GM10847 (cell line): ENCODE results near the gene HECW1.

Source experiments
- POLR2A ChIP-seq: IDR thresholded peaks from 2 replicates; pipeline ENCODE4 v1.6.1; 2011; ENCODE audit not compliant: insufficient read length; ENCODE audit errors: extremely low read depth

The HECW1 gene

DNA sequence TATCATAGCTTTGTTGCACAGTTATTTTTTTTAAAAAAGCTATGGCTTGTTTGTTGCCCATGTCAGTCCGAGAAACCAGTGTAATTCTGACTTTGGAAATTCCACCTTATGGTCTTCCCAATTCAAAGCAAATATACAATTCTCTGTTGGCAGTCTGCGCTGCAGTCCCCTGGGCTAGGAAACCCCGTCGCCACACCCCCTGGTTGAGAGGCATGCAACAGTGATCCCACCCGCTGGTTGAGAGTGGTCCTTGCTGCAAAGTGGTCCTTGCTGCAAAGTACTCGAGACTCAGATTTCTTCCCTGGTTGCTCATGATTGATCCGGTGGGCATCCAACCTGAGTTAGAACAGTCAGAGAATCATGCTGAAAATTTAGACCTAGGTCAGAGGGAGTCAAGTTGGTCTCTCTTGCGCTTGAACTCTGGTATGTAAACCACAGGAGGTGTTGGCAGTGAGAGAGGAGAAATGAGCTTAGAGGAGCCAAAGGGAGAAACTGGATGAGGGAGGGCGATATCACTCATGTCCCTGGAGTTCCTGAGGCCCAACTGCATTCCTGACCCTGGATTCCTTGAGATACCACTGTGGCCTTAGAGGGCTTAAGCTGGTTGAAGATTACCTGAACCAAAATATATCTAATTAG lies 425.4 kb downstream of the HECW1 start:
- TF ChIP-seq POLR2A = no peak

DNA sequence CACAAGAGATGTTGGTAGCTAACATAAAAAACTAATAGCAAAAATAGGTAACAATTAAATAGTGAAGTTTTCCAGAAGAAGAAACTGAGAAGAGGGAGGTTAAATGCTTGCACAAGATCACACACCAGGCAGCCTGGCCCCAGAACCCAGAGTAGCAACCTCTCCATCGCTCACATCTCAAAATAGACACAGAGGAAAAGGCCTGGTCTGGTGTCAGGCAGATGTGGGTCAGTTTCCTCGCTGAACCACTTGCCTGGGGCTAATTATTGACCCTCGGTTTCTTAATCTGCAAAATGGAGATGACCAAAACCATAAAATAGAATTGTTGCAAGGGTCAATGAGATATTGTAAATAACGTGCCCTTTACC lies 425.9 kb downstream of the HECW1 start:
- TF ChIP-seq POLR2A = no peak

DNA sequence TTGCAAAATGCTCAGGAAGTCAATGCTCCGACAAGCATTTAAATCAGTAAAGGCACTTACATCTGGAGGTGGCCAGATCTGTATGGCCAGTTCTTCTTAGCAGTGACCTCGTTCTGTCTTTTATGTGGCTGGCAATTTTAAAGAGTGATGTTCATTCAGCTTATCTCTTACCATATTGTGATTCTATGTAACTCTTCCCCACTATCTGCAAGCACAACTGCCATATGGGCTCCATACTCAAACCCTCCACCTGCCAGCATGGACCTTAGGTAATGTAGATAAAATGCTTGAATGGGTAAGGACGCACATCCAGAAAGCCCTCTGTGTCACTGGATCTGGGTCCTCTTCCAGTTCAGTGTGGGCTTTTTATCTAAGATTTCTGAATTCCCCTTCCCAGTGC lies 428.0 kb downstream of the HECW1 start:
- TF ChIP-seq POLR2A = no peak

DNA sequence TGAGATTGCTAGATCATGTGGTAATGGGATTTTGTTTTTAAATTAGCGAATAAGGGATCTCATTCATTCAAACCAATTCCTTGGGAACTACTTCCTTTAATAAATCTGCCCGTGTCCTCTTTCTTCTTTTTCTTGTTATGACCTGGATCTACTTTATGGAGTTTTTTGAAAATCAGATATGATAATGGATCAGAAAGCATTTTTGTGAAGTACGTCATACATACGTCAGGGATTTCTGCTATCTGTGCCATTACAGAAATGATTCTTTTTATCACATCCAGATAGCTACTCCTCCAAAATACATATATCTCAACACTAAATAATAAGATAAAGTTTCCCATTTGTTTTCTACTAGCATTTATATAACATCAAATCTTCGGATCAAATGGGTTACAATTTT lies 430.3 kb downstream of the HECW1 start:
- TF ChIP-seq POLR2A = no peak

DNA sequence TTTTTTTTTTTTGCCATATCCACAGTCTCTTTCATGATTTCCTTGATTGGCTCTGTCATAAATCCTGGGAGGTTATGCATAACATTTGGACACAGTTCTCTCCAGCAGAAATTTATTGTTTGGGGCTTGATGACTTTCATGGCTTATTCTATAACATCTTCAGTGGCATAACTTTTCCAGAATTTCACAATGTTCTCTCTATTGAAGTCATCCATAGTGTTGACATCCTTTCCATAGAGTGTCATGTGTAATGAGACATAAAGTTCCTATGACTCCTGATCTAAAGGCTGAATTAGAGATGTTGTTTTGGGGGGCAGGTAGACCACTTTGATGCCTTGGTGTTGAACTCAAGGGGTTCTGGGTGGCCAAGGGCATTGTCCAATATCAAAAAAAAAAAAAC lies 433.8 kb downstream of the HECW1 start:
- no peak for TF ChIP-seq POLR2A

DNA sequence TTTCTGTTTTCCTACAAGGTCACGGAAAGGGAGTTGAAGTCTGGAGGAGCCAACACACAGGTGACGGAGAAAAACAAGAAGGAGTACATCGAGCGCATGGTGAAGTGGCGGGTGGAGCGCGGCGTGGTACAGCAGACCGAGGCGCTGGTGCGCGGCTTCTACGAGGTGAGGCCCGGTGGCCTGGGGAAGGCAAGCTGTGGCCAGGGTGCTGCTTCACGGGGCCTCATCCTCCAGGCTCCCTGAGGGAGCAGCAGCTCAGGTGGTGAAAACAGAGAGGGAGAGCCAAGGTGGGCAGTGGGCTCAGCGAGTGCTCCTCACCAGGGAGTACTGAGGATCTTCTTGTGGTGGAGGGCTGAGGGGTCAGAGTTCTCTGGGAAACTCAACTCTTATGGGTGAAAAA lies 438.0 kb downstream of the HECW1 start:
- no peak for TF ChIP-seq POLR2A

DNA sequence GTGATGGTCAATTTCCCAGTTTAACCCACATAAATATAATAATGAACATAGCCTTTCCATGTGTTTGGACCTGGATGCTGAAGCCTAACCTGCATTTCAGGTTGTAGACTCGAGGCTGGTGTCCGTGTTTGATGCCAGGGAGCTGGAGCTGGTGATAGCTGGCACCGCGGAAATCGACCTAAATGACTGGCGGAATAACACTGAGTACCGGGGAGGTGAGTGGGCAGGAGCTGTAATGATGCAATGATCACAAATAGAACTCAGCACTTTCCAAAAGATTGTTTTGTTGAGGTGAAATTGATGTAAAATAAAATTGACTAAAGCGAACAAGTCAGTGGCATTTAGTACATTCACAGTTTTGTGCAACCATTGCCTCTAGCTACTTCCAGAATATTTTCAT lies 439.7 kb downstream of the HECW1 start:
- no peak for TF ChIP-seq POLR2A

DNA sequence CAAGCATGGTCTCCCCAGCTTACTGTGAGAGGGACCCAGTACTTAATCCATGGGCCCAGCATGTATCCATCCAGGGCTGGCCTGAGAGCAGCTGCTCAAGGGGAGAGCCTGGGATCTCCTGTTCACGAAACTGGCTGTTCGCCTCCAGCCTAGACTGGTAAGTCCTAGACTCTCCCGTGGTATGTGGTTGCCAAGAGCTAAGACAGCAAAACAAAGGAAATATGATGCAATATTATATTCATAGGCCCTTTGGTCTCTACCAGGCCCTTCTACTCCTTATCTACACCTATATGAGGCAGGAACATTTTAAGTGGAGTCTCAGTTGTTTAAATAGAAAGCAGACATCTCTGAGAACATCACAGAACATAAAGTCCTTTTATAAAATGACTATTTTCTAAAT lies 441.6 kb downstream of the HECW1 start:
- TF ChIP-seq POLR2A = no peak

DNA sequence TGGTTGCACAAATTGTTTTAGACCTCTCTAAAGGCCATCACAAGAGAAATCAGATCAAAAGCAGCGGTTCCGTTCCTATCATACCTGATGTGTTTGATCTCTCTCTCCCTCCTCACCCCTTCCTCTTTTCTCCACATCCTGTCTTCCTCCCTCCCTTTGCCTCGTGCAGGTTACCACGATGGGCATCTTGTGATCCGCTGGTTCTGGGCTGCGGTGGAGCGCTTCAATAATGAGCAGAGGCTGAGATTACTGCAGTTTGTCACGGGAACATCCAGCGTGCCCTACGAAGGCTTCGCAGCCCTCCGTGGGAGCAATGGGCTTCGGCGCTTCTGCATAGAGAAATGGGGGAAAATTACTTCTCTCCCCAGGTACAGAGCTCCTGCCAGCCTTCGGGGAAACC lies 442.0 kb downstream of the HECW1 start:
- no peak for TF ChIP-seq POLR2A

DNA sequence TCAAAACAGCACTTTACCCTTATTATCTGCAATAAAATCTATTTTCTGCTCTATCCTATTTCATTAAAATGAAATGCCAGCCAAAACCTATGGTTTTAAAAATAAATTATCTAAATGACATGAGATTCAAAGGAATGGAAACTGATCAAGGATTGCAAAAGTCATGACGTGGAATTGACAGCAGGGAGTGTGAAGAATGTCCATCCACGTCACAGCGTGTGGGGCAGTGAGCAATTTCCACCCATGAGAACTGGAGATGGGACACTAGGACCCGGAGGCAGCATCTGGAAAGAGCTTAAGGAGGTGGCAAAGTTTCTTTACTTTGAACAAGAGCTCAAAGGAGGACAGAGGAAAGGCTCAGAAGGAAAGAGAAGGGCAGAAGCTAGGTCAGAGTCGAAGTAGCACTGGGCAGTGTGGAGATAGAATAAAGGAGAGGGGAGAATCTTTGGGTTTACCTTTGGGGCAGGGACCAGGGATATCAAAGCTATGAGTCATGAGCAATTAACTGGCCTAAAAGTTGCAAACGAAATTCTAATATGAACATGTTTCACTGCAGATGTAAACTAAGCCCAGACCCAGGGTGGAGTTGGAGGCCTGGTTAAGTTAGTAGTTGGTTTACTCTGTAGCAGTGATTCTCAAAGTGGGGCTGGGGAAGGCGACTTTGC lies 445.5 kb downstream of the HECW1 start:
- TF ChIP-seq POLR2A = no peak

DNA sequence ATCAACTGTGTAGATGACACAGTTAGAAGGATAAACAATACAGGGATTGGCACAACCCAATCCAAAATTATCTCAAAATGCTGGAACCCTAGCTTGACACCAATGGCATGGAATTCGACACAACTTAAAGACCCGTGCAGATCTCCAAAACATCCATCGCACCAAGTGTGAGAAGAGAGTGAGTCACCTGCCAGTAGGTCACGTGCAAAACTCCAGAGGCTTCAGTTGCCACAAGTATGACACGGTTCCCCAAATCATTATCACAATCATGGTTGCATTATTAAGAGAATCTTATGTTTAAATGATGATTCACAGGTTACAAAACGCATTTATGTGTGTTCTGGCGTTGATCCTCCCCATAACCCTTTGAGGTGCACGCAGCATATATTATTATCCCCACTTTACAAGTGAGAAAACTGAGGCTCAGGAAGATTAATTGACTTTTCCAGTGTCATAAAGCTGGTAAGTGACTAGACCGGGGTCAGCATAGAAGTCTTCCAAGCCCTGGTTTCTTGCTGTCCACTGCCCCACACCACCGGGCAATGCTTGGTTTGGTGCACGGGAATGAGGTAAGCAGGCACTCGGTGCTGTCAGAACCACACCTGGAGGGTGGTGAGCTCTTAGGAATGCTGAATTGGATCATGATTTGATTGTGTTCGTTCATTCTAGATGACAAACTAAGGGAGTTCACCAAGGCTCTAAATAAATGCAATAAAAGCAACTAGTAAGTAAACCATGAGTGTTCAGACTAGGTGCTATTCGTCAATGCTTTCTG lies 446.9 kb downstream of the HECW1 start:
- no peak for TF ChIP-seq POLR2A

DNA sequence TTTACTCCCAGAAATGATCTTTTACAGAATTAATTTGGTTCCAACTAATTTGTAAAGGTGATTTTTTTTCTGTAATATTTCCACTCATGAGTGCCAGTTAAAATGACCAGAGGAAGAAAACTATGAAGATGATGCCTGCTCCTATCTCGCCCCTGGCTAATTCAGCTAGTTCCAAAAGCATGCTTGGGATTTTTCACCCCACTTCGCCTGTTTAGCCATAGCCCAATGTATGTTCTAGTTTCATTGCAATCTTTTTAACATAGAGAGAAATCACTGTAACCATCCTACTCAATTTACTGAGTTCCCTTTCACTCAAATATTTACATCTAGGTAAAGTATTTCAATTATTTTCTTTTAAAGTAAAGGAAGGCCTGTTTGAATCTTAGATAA lies 447.5 kb downstream of the HECW1 start:
- no peak for TF ChIP-seq POLR2A

DNA sequence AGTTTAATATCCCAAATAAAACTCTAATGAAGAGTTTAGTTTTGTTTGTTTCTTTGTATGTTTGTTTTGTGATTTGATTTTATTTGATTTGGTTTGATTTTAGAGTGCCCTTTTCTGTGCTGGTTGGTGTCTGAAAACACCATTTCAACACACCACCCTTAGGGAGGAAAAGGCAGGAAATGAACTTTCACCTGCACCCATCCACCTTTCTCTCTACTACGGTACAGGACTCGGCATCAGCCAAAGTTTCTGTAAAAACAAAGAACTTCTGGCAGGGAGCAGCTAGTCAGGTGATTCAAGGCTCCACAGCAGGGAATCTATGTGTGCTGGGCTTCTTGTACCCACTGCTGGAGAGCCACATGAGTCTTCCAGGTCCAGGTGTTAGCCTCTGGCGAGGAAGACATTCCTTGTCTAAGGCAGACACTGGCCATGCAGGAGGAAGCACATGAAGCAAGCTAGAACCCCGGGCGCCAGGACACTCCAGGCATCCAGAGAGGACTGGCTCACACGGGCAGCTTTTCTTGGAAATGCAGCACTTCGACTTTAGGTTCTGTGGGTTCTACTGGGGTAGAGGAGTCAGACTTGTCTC lies 448.4 kb downstream of the HECW1 start:
- no peak for TF ChIP-seq POLR2A

DNA sequence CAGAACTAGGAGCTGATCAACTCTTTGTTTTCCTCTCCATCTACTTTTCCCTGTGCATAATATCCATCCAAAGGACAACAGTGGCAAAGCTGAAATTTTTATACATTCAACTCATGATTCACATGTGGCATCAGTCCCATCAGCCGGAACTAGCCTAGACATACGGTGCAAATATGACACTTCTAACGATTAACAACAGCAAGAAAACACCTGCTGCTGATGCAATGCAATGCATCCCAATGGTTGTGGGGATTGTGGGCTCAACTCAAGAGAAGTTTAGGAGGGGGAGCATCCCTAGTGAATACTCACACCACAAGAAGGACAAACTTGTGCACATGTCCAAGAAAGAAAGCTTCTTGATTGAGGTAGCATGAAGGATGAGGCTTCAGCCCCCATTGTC lies 449.9 kb downstream of the HECW1 start:
- no peak for TF ChIP-seq POLR2A

DNA sequence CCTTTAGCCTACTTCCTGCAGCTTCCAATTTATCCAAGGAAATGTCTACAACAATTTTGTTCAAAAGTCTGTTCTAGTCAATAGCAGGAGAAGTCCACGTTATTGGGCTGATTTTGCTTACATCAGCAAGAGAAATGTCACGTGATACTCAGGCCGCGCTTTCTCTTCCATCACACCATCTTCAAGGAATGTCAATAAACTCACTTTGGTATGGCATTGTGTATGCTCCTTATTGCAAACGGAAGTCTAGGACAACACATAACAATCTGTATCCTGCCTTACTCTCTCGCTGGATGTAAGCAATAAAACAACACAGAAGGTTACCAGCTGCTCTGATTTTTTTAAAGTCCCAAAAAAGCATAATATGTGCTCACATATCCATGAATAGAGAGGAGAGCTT lies 453.3 kb downstream of the HECW1 start:
- TF ChIP-seq POLR2A = no peak

DNA sequence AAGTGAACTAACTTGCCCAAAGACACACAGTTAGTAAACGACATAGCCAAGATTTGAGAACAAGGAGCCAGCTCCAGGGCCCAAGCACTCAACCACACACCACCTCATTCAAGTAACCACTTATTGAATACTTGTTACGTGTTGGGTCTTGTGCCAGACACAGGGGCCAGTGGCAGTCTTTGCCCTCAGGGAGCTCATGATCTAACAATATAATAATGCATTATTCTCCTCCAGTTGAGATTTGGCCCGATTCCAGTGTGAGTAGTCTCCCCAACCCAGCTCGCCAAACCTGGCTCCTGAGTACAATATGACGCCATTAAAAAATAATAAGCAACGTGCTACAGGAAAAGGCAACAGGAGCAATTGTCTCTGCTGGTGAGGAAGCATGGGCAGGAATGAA lies 456.1 kb downstream of the HECW1 start:
- TF ChIP-seq POLR2A = no peak

DNA sequence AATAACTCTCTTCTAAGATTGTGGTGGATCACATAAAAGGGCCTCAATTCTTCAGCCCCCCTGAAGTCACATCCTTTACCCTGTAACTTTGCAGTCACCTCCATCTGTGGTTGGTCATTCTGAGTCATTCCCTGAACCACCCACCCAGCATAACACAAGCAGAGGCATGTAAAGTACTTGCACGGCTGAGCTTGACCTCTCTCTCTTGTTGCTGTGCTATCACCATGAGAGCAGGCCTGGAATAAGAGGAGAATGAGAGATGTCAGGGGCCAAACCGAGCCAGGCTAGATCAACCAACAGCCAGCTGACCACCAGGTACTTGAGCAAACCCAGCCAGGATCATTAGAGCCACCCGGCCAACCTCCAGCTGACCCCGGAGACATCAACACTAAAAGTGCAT lies 457.0 kb downstream of the HECW1 start:
- no peak for TF ChIP-seq POLR2A
